Stimulated activated CD4-positive, alpha-beta T cell treated with anti-CD3 and anti-CD28 coated beads, Interleukin-1b, Interleukin-23, amount 100 ng/mL, for 1 hour (primary cell): ENCODE results near the gene CTCFL.
"Not testable (repeated sequence)": the region's sequence is repeated elsewhere in the genome, so short reads cannot be mapped to it uniquely, and the experiment has no call there.

Source experiments
- DNase-seq, 2 donors: peaks; one replicate each; pipeline ENCODE4 v3.0.0-alpha.2; 2020; ENCODE audit warnings: low read depth in 2 of 2

CTCFL gene

DNA sequence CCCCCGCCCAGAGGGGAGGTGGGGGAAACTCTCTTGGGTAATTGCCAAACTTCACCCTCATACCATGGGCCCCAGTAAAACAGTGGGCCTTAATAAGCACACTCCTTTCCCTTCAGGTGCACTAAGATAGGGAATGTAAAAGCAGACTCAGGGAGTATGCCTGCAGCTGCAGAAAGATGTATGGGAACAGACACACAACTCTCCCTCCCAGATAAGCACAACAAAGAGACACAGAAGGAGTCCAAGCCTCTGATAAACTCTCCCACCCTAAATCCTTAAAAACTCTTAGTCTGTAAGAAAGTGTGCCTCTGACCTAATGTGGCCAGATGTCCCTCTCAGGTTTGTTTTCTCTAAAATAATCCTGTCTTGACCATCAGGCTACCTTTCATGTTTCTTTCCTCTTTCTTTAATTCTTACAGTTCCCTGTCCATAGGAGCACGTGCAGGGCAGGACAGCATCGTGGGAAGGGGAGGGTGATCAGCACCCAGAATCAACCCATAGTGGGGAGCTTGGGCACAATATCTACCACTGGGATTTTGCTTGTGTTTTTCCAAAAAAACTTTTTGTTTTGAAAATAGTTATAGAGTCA lies 11.3 kb upstream of the CTCFL start:
- no peak for DNase-seq

DNA sequence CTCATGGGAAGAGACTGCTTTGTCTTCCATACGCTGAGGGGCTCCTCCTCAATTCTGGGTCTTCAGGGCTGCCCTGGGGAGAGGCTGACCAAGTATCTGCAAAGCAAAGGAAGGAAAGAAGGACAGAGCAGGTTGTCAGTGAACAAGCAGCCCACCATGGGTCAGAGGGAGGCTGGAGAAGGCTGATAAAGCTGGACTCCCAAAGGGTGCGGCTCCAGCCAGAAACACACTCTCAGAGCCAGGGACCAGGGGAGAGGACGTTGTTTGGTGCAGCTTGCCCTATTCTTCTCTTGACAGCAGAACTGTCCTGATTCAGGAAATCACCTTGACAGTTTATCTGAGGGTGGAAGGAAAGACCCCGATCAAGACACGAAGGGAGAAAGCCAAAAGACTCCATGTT lies 10.4 kb upstream of the CTCFL start:
- DNase-seq, result no peak

DNA sequence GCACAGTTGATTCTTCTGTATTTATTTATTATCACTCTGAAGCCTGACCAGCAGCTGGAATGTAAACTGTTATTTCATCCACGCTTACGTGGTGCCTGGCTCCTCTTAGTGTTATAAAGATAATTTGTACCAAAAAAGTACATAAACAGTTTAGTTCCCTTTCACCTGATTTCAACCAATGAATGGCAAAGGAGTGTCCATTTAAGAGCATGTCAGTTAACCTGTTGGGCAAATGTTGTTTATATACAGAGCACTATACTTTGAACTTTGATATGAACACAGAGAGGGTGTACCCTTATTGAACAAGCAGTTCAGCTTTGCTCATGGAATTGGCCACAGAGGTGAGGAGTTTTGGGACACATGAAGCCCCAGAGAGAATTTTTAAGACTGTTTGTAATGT lies 7.2 kb upstream of the CTCFL start:
- no peak for DNase-seq

DNA sequence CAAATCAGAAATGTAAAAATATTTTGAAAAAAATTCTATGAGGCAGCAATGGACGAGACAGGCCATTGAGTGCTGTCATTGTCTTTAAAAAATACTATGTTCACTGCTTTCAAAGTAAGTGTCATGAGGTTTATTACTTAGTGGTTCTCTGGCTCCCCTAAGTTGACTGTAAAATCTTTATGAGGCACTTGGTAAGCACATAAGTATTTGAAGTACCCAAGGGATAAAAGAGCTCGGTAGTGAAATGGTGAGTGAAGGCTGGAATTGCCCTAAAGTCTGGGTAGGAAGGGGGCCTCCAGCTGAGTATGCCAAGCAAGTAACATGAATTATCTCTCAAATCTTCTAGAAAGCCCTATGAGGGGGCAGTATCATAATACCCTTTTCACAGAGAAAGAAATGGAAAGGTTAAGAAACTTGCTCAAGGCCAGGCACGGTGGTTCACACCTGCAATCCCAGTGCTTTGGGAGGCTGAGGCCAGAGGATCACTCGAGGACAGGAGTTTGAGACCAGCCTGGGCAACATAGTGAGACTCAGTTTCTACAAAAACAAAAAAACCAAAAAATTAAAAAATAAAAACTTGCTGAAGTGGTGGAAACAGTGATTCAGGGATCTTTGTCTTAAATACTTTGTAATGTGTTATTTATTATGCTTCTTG lies 5.5 kb upstream of the CTCFL start:
- no peak for DNase-seq

DNA sequence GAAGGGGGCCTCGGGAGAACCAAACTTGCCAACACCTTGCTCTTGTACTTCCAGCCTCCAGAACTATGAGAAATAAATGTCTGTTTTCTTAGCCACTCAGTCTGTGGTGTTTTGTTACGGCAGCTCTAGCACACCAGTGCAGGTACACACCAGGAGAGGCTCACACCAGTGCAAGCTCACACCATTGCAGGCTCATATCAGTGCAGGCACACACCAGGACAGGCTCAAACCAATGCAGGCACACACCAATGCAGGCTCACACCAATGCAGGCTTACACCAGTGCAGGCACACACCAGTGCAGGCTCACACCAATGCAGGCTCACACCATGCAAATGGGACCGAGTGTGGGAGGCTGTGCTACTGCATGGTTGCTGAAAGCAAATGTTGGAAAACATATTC lies 4.9 kb upstream of the CTCFL start:
- DNase-seq, result no peak

DNA sequence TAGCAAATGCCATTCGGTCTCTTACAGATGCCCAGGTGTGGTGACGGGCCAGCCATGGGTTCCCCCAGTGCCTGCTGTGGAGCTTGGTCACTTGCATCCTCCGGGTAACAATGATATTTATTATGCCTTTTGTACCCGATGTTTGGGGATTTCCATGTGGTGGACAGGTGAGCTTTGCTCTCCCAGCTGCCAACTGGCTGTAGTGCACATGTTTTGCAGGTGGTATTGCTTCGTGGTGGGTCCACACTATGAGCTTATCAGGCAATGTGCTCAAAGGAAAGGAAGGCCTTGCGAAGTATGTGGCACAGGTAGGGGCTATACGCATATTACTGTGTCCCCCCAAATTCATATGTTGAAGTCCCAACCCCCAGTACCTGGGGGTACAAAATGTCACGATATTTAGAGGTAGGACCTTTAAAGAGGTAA lies 4.2 kb upstream of the CTCFL start:
- DNase-seq, result no peak

DNA sequence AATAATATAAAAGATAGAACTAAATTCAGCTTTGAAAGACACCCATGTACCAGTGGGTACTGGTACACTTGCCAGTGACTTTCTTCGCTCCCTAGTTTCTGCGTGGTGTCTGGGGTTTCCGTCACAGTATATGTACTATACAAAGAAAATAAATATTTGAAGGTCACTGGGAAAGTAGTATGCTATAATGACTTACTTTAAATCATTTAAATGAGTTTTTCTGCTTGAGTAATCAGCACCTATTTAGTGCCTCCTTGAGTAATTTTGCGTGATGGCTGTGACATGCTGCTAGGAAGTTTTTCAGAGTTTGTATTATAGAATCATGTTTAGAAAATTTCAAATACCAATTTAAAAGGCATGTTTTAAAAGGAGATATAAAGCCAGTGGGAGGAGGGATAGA lies 3.2 kb upstream of the CTCFL start:
- no peak for DNase-seq

DNA sequence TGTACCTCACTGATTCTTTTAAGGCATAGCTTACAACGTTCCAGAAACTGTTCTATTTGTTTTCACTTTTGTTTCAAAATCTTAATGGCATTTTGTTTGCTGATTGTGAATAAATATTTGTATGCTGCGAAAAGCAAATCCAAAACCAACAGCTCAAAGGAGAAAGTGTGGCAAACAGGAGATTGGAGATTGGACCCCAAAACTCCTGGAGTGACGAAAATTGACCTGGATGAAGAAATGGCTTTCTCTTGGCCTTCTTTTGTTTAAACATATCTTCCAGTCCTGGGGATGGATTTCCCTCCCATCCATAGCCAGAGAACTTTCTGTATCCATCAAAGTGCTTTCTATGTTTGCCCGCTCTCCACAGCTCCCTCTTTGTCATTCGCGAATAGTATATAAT lies 2.8 kb upstream of the CTCFL start:
- no peak for DNase-seq

DNA sequence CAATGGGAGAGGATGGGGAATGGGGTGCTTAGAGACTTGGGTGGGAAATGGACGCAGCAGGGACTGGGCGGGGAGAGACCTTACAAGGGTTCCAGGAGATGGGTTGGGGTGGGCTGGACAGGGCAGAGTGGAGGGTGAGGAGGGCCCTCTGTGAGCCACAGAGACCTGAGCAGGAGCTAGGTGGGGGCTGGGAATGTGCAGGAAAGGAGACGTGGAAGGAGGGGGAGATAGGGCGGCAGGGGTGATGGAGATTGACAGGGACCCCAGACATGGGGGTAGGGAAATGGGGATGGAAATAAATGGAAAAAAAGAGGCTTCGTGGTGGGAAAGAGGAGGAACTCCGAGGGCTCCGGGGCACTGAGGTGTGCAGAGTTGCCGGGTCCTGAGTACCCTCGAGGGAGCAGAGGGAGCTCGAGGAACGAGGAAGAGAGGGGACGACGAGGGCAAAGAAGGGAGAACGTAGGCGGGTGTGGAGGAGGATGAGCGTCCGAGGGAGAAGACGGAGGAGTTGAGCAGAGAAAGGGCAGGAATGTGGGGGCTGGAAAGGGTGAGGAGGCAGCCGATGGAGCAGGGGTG lies 2.0 kb upstream of the CTCFL start:
- DNase-seq, result no peak

DNA sequence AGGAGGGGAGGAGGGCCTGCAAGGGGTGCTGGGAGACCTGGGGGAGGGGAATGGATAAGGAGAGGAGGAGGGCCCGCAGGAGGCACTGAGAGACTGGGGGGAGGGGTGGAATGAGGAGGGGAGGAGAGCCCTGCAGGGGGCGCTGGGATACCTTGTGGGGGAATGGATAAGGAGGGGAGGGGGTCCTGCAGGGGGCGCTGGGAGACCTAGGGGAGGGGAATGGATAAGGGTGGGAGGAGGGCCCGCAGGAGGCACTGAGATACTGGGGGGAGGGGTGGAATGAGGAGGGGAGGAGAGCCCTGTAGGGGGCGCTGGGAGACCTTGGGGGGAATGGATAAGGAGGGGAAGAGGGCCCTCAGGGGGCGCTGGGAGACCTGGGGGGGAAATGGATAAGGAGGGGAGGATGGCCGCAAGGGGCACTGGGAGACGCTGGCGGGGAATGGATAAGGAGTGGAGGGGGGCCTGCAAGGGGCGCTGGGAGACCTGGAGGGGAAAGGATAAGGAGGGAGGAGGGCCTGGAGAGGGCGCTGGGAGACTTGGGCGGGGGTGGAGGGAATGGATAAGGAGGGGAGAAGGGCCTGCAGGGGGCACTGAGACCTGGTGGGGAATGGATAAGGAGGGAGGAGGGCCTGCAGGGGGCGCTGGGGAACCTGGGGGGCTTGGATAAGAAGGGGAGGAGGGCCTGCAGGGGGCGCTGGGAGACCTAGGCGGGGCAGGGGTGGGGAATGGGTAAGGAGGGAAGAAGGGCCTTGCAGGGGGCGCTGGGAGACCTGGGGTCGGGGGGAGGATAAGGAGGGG lies 1.3 kb upstream of the CTCFL start:
- no peak for DNase-seq

DNA sequence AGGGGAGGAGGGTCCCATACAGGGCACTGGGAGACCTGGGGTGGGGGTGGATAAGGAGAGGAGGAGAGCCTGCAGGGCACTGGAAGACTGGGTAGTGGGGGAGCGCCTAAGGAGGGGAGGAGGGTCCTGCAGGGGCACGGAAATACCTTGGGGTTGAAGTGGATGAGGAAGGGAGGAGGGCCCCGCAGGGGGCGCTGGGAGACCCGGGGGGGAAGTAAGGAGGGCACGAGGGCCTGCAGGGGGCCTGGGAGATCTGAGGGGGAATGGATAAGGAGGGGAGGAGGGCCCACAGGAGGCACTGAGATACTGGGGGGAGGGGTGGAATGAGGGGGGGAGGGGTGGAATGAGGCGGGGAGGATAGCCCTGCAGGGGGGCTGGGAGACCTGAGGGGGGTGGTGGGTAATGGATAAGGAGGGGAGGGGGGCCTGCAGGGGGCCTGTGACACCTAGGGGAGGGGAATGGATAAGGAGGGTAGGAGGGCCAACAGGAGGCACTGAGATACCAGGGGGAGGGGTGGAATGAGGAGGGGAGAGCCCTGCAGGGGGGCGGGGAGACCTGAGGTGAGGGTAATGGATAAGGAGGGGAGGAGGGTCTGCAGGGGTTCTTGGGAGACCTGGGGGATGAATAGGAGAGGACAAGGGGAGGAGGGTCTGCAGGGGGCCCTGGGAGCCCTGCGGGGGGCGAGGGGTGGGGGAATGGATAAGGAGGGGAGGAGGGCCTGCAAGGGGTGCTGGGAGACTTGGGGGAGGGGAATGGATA lies 567 bp upstream of the CTCFL start:
- DNase-seq, result no peak

DNA sequence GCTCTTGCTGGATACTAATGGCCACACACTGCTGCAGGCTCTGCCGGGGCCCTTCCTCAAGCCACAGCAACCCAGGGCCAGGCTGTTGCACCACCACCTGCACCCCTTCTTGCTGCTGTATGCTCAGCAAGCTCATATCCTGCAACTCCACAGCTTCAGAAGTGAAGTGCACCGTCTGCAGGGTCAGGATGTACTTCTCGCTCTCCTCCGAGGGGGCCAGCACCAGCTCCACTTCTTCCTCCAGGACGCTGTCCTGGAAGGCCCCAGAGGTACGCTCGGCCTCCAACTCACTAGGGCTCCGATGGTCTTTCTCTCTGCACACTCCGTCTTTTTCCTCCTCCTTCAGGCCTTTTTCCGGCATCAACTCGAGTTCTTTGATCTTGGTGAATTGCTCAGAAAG lies 1.2 kb downstream of the CTCFL start:
- DNase-seq, result no peak

DNA sequence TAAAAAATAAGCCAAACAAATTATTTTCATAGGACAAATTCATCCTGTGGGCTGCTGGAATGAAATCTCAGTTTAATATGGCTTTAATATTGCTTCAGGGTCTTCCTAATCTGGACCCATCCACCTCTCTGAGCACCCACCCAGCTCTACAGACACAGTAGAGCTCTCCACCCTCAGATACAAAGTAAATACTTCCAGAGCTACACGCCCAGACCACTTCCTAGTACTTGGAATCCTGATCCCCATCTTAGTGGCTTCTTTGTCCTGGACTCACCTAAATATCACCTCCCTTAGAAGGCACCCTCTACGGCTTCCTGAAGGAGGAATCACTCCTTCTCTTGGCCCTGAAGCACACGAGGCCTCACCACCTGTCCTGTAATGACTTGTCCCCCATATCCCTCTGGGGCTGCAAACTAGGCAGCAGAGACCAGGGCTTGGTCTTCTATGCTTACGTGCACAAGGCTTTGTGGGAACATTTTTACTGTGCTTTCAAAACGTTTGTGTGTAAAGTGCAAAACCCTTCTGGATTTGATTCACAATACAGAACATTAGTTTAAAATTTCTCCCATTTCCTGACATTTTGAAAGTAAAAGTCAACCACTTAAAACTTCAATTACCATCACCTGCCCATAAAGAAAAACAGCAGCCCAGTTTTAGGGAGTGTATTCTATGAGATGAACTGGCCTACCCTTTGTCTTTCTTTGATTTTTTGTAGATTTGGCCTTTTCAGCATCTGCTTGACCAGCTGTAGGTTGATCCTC lies 2.4 kb downstream of the CTCFL start:
- no peak for DNase-seq

DNA sequence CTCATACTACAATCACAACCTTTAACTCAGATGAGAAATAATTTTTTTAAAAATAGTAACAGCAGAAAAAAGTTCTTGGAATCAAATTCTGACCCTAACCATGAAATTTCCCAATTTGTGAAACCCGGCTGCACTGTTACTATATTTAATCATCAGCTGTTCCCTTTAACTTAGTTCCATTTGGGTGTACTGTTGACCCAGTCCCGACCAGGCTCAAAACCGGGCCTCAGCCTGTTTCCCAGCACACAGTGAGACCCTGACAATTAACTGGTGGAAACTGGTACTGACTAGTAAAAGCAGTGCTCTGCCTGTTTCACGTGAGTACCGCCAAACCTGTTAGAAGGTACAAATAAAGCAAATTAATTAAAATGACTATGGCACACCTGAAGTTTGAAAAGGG lies 7.0 kb downstream of the CTCFL start:
- no peak for DNase-seq

DNA sequence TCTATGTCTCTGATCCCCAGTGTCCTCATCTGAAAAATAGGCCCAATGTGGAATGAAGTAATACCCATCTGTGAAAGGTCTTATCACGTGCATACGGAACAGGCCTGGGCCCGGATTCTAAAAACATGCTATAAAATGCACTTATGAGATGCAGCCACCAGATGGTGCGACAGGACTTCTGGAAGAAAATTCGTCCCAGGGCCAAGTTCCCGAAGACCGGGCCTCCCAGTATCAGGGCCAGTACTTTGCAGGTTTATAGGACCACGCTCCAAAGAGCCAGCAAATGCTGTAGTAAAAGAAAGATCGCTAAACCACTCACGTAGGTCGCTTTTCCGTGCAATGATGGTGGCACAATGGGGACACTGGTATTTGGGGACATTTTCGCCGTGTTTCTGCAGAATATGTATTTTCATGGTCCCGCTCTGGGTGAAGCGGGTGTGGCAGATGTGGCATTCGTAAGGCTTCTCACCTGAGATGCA lies 10.6 kb downstream of the CTCFL start:
- no peak for DNase-seq

DNA sequence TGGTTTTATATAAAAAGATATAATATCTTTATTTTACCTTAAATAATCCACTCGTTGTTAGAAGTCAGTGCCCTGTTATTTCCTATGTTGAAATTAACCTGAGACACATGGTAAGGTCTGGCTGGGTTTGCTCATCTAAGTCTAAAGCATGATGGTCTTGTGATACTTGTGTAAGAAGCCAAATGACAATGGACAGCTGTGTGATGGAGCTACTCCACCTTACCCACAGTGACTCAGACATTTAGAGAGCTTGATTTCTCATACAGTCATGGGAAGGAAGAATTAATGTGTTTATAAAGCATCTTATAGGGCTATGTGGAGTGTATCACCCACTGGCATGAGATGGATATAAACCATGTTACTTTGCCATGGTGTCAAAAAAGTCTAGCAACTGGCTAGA lies 11.7 kb downstream of the CTCFL start:
- no peak for DNase-seq

DNA sequence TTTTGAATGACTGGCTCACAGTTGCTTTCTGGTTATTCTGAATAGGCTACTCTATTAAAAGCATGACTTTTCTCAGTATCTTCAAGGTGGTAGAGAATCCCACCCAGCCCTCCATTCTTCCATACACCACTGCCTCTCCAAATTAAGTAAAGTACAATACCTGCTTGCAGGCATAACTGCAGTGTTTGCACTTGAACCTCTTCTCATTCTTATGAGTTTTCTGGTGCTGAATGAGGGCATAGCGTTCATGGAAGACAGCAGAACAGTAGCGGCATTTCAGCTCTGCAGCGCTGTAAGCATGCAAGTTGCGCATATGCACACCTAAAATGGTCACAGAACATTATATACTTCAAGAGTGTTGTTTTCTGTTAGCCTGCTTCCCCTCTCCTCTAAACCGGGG lies 12.5 kb downstream of the CTCFL start:
- no peak for DNase-seq

DNA sequence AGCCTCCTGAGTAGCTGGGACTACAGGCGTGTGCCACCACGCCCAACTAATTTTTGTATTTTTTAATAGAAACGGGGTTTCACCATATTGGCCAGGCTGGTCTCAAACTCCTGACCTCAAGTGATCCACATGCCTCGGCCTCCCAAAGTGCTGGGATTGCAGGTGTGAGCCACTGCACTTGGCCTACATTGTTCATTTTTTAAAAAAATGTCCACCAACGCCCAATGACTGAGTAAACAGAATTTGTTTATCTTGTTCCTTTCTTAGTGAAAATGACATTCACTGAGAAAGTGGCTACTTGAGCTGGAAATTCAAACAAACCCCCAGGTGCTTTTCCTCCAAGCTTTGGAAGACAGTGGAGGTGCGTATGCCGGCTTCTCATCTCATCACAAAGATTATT lies 13.2 kb downstream of the CTCFL start:
- not testable (repeated sequence) for DNase-seq

DNA sequence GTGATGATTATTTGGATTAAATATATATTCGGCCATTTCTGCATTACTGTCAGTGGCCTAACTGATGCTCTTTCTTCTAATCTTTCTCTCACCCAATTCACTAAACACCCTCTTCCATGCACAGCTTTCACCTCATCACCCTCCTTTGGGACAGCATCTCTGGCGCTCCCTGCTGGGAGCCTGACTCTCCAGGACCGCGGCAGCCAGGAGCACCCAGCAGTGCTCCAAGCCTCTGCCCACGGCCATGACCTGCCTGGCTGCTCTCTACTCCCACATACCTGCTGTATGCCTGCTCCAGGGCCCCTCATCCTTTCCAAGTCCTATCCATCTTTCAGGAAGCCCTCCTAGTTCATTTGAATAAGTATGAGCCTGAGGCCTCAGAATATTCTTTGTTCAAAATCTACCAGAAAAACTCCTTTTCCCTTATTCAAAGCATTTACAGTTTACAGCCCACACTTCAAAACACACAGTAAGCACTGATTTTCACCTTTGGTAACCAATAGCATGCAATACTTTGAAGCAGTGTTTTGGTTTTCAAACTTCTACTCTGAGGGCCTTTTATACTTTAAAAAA lies 15.2 kb downstream of the CTCFL start:
- DNase-seq, result no peak

DNA sequence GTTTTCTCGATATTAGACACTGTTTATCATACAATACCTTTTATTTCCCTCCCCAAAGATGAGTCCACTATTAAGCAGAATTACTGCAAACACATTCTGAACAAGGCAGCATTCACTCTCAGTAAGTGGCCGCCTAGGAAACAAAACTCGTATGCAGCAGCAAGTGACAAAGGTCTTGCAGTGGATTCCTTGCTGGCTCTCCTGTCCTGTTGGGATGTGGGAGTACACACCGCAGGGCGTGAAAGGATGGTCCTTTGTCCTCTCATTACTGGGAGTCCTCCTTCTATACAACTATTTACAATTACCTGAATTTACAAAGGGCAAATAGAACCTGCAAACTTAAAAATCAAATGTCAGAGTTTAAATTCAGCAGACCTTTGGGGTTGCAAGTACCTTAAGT lies 16.1 kb downstream of the CTCFL start:
- DNase-seq, result no peak

DNA sequence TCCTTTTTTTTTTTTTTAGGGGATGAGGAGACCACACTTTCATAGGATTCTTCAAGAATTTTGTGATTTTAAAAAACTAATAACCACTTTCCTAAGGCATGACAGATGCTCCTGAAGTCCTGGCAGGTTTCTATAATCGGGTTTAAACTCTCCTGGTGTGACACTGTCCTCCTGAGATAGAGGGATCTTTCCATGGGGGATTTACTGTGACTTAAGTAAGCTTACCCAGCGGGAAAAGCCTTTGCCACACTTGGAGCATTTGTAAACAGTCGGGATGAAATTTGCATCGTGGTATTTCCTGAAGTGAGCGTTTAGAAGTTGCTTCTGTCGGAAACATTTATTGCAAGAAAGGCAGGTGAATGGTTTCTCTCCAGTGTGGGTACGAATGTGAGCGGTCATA lies 16.6 kb downstream of the CTCFL start:
- DNase-seq, result no peak
